Measurements from ENCODE around the gene UGGT2.

DNA sequence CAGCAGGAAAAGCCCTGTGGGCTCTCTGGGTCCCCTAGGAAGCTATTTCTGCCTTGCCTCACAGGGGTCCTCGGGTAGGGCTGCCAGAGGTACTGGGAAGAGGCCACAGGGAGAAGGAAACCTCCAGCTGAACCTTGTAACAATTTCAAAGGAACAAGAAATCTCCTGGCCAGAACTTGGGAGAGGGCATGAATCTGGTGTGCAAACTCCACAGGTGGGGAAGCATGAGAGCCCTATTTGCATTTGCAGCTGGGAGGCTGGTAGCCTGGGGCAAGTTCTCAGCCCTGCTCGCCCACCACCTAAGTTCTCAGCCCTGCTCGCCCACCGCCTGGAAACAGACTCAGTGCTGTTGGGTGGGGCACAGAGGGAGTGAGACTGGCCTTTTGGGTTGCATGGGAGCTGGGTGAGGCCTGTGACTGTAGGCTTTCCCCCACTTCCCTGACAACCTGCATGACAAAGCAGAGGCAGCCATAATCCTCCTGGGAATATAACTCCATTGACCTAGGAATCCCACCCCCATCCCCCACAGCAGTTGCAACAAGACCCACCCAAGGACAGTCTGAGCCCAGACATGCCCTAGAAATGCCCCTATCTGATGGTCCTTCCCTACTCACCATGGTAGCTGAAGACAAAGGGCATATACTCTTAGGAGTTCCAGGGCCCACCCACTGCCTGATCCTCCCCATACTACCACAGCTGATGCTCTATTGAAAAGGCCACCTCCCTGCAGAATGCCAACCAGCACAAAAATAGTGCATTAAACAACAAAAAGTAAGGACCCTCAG, 11.7 kb downstream of the UGGT2 start:
- TF ChIP-seq, protein P1, sequence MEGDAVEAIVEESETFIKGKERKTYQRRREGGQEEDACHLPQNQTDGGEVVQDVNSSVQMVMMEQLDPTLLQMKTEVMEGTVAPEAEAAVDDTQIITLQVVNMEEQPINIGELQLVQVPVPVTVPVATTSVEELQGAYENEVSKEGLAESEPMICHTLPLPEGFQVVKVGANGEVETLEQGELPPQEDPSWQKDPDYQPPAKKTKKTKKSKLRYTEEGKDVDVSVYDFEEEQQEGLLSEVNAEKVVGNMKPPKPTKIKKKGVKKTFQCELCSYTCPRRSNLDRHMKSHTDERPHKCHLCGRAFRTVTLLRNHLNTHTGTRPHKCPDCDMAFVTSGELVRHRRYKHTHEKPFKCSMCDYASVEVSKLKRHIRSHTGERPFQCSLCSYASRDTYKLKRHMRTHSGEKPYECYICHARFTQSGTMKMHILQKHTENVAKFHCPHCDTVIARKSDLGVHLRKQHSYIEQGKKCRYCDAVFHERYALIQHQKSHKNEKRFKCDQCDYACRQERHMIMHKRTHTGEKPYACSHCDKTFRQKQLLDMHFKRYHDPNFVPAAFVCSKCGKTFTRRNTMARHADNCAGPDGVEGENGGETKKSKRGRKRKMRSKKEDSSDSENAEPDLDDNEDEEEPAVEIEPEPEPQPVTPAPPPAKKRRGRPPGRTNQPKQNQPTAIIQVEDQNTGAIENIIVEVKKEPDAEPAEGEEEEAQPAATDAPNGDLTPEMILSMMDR (IDR thresholded peaks at IDR 0.05), result no peak
- TF ChIP-seq POLR2AphosphoS5 (IDR thresholded peaks at IDR 0.05) (no peak), POLR2A (IDR thresholded peaks at IDR 0.05) (no peak)

All from prostate gland (tissue), 2 donors.